Mesenchymal stem cell (in vitro differentiated cells and primary cell): ENCODE results near the gene LRP1.

Experiments
- DNase-seq: peaks from one replicate; pipeline ENCODE4 v3.0.0-alpha.2; 2013
- H2AFZ ChIP-seq: one replicate; pipeline ENCODE4 v1.6.1; 2013; ENCODE audit warnings: low read depth, mild to moderate bottlenecking, control low read depth, inconsistent platforms, low read length, moderate library complexity
- H2AK5ac ChIP-seq: 2 replicates; pipeline ENCODE4 v1.6.1; 2013; ENCODE audit warnings: low read length, moderate library complexity, mild to moderate bottlenecking, inconsistent platforms; ENCODE audit not compliant: severe bottlenecking
- H2BK120ac ChIP-seq: one replicate; pipeline ENCODE4 v1.6.1; 2013; ENCODE audit warnings: low read depth, mild to moderate bottlenecking, inconsistent platforms, low read length, moderate library complexity
- H2BK12ac ChIP-seq, 2 experiments: one replicate each; pipeline ENCODE4 v1.6.1; 2013; ENCODE audit warnings: inconsistent platforms in 2 of 2, low read length in 2 of 2, mild to moderate bottlenecking in 2 of 2, moderate library complexity in 2 of 2, control low read depth in 1 of 2
- H2BK15ac ChIP-seq: one replicate; pipeline ENCODE4 v1.6.1; 2013; ENCODE audit warnings: mild to moderate bottlenecking, low read depth, inconsistent platforms; ENCODE audit not compliant: poor library complexity, severe bottlenecking
- H2BK5ac ChIP-seq: 2 replicates; pipeline ENCODE4 v1.6.1; 2013; ENCODE audit warnings: low read depth, mild to moderate bottlenecking, low read length, control low read depth, inconsistent platforms; ENCODE audit not compliant: poor library complexity, severe bottlenecking
- H3K14ac ChIP-seq, 2 experiments: one replicate each; pipeline ENCODE4 v1.6.1; 2013; ENCODE audit warnings: inconsistent platforms in 2 of 2, low read length in 2 of 2, control low read depth in 1 of 2, mild to moderate bottlenecking in 1 of 2, moderate library complexity in 1 of 2
- H3K18ac ChIP-seq, 2 experiments: one replicate each; pipeline ENCODE4 v1.6.1; 2013; ENCODE audit warnings: inconsistent platforms in 2 of 2, low read length in 2 of 2, control low read depth in 1 of 2, low read depth in 1 of 2, mild to moderate bottlenecking in 1 of 2
- H3K23ac ChIP-seq, 2 experiments: one replicate each; pipeline ENCODE4 v1.6.1; 2013; ENCODE audit warnings: inconsistent platforms in 2 of 2, low read length in 2 of 2, mild to moderate bottlenecking in 2 of 2, moderate library complexity in 2 of 2, control low read depth in 1 of 2
- H3K27ac ChIP-seq: 2 replicates; pipeline ENCODE4 v1.5.1; 2013; ENCODE audit warnings: mild to moderate bottlenecking, moderate library complexity, low read length, control low read depth, inconsistent platforms; ENCODE audit not compliant: poor library complexity, severe bottlenecking
- H3K27me3 ChIP-seq, 2 experiments: 2 replicates each; pipeline versions ENCODE4 v1.6.1 to v1.7.0; 2013; ENCODE audit warnings: low read length in 2 of 2, mild to moderate bottlenecking in 2 of 2, moderate library complexity in 2 of 2, control low read depth in 1 of 2, inconsistent platforms in 1 of 2; ENCODE audit not compliant: control insufficient read depth in 1 of 2, insufficient read depth in 1 of 2
- H3K36me3 ChIP-seq, 2 experiments: 2 replicates each; pipeline versions ENCODE4 v1.6.1 to v1.7.0; 2013; ENCODE audit warnings: low read length in 2 of 2, control low read depth in 1 of 2, inconsistent platforms in 1 of 2, low read depth in 1 of 2, mild to moderate bottlenecking in 1 of 2; ENCODE audit not compliant: insufficient read depth in 2 of 2, control insufficient read depth in 1 of 2
- H3K4ac ChIP-seq, 2 experiments: one replicate each; pipeline ENCODE4 v1.6.1; 2013; ENCODE audit warnings: inconsistent platforms in 2 of 2, low read length in 2 of 2, mild to moderate bottlenecking in 2 of 2, moderate library complexity in 2 of 2, control low read depth in 1 of 2, low read depth in 1 of 2
- H3K4me1 ChIP-seq: 2 replicates; pipeline ENCODE4 v1.6.1; 2013; ENCODE audit warnings: low read depth, low read length, control low read depth; ENCODE audit not compliant: control insufficient read depth, insufficient read depth
- H3K4me2 ChIP-seq: 2 replicates; pipeline ENCODE4 v1.6.1; 2013; ENCODE audit warnings: low read length, mild to moderate bottlenecking, inconsistent platforms; ENCODE audit not compliant: poor library complexity, severe bottlenecking
- H3K4me3 ChIP-seq, 2 experiments: 2 replicates each; pipeline versions ENCODE4 v1.5.1 to v1.7.0; 2013; ENCODE audit warnings: low read length in 2 of 2, mild to moderate bottlenecking in 2 of 2, control low read depth in 1 of 2, low read depth in 1 of 2; ENCODE audit not compliant: insufficient read depth in 1 of 2
- H3K79me1 ChIP-seq: replicated peaks from 2 replicates; pipeline ENCODE4 v1.6.1; 2013; ENCODE audit warnings: mild to moderate bottlenecking, control low read depth, low read length, inconsistent platforms; ENCODE audit not compliant: poor library complexity, severe bottlenecking
- H3K9ac ChIP-seq: 2 replicates; pipeline ENCODE4 v1.7.0; 2013; ENCODE audit warnings: mild to moderate bottlenecking, low read length, moderate library complexity
- H3K9me3 ChIP-seq: 2 replicates; pipeline ENCODE4 v1.7.0; 2013; ENCODE audit warnings: mild to moderate bottlenecking, low read length; ENCODE audit not compliant: control insufficient read depth
- H4K8ac ChIP-seq: one replicate; pipeline ENCODE4 v1.6.1; 2013; ENCODE audit warnings: inconsistent platforms, mild to moderate bottlenecking, low read length, moderate library complexity
- H4K91ac ChIP-seq: one replicate; pipeline ENCODE4 v1.6.1; 2013; ENCODE audit warnings: mild to moderate bottlenecking, low read length, inconsistent platforms
- WGBS: methylation state at CpG from one replicate; pipeline ENCODE4 v1.1.7; 2013; ENCODE audit warnings: mixed read lengths; 5-methylcytosine and 5-hydroxymethylcytosine counted together

The LRP1 gene

GRCh38 chr12:57165741-57166140 is 37.5 kb downstream of the LRP1 start:
- no peak overlapping the region for H2BK15ac ChIP-seq
- H3K4me2 ChIP-seq = no peak overlapping the region
- no peak overlapping the region for H3K27ac ChIP-seq
- H2BK12ac ChIP-seq = no peak overlapping the region
- no peak overlapping the region for H3K14ac ChIP-seq
- H2AFZ ChIP-seq = no peak overlapping the region
- no peak overlapping the region for H3K4me3 ChIP-seq
- peaks cover 86 to 100% of the 10 kb centered on the region in 2 experiments for H3K36me3 ChIP-seq
- H2AK5ac ChIP-seq = no peak overlapping the region
- H3K23ac ChIP-seq = no peak overlapping the region
- no peak overlapping the region for H3K4ac ChIP-seq
- 88% methylated on average over 19 of the region's 19 CpGs for WGBS
- H2BK120ac ChIP-seq = no peak overlapping the region
- H3K4me1 ChIP-seq = peaks cover 21% of the 10 kb centered on the region
- peaks cover 17% of the 10 kb centered on the region for H3K79me1 ChIP-seq
- no peaks in the 10 kb centered on the region for H3K9me3 ChIP-seq
- H4K8ac ChIP-seq = peak overlapping the region; percentile 61
- H2BK5ac ChIP-seq = no peak overlapping the region
- peak overlapping the region; percentile 64 for H3K9ac ChIP-seq
- H3K18ac ChIP-seq = no peak overlapping the region
- DNase-seq = no peak
- no peaks in the 10 kb centered on the region for H3K27me3 ChIP-seq
- H4K91ac ChIP-seq = peak overlapping the region; percentile 29

GRCh38 chr12:57166971-57167371 is 38.7 kb downstream of the LRP1 start:
- Histone ChIP-seq H3K79me1 (peaks cover 20% of the 10 kb centered on the region), H4K91ac (no peak overlapping the region), H3K27me3 (no peaks in the 10 kb centered on the region), H3K18ac (no peak overlapping the region), H3K27ac (peak overlapping the region; percentile 8), H2BK15ac (no peak overlapping the region), H3K4ac (no peak overlapping the region), H2BK5ac (no peak overlapping the region), H2AFZ (no peak overlapping the region), H3K4me1 (peaks cover 24% of the 10 kb centered on the region), H2AK5ac (no peak overlapping the region), H3K4me3 (no peak overlapping the region), H4K8ac (peak overlapping the region; percentile 19), H3K14ac (no peak overlapping the region), H3K9me3 (no peaks in the 10 kb centered on the region), H3K23ac (no peak overlapping the region), H3K4me2 (no peak overlapping the region), H3K9ac (peak overlapping the region; percentile 72), H2BK12ac (no peak overlapping the region), H2BK120ac (no peak overlapping the region), H3K36me3 (peaks cover 85 to 95% of the 10 kb centered on the region in 2 experiments)
- DNase-seq = peak; percentile 67
- 52% methylated on average over 10 of the region's 10 CpGs for WGBS

GRCh38 chr12:57168058-57168457 is 39.8 kb downstream of the LRP1 start:
- no peak overlapping the region for H3K18ac ChIP-seq
- no peak for DNase-seq
- no peak overlapping the region for H2BK5ac ChIP-seq
- peak overlapping the region; percentile 72 for H3K9ac ChIP-seq
- H2BK15ac ChIP-seq = no peak overlapping the region
- H4K91ac ChIP-seq = peak overlapping the region; percentile 3
- 97% methylated on average over 9 of the region's 10 CpGs for WGBS
- H4K8ac ChIP-seq = no peak overlapping the region
- no peak overlapping the region for H3K23ac ChIP-seq
- no peak overlapping the region for H2AFZ ChIP-seq
- H2BK12ac ChIP-seq = no peak overlapping the region
- no peaks in the 10 kb centered on the region for H3K27me3 ChIP-seq
- H3K4me3 ChIP-seq = peak overlapping the region in 1 of 2 experiments; percentile 26
- no peak overlapping the region for H3K4ac ChIP-seq
- no peak overlapping the region for H3K14ac ChIP-seq
- no peaks in the 10 kb centered on the region for H3K9me3 ChIP-seq
- H2BK120ac ChIP-seq = no peak overlapping the region
- peaks cover 23% of the 10 kb centered on the region for H3K79me1 ChIP-seq
- H3K4me2 ChIP-seq = no peak overlapping the region
- H3K36me3 ChIP-seq = peaks cover 84 to 93% of the 10 kb centered on the region in 2 experiments
- H2AK5ac ChIP-seq = no peak overlapping the region
- no peak overlapping the region for H3K27ac ChIP-seq
- H3K4me1 ChIP-seq = peaks cover 24% of the 10 kb centered on the region

- peak overlapping the region; percentile 74 for H3K9ac ChIP-seq
- no peak overlapping the region for H3K23ac ChIP-seq
- peaks cover 26% of the 10 kb centered on the region for H3K79me1 ChIP-seq
- WGBS = 97% methylated on average over 23 of the region's 23 CpGs
- no peaks in the 10 kb centered on the region for H3K27me3 ChIP-seq
- no peak for DNase-seq
- no peak overlapping the region for H2BK12ac ChIP-seq
- peaks cover 24% of the 10 kb centered on the region for H3K4me1 ChIP-seq
- H3K4ac ChIP-seq = no peak overlapping the region
- H3K14ac ChIP-seq = no peak overlapping the region
- H2AFZ ChIP-seq = no peak overlapping the region
- no peak overlapping the region for H2BK120ac ChIP-seq
- H3K4me2 ChIP-seq = no peak overlapping the region
- no peaks in the 10 kb centered on the region for H3K9me3 ChIP-seq
- H2AK5ac ChIP-seq = no peak overlapping the region
- no peak overlapping the region for H4K91ac ChIP-seq
- no peak overlapping the region for H3K4me3 ChIP-seq
- H3K18ac ChIP-seq = no peak overlapping the region
- no peak overlapping the region for H2BK5ac ChIP-seq
- H3K27ac ChIP-seq = no peak overlapping the region
- no peak overlapping the region for H2BK15ac ChIP-seq
- H4K8ac ChIP-seq = no peak overlapping the region
- H3K36me3 ChIP-seq = peaks cover 92 to 93% of the 10 kb centered on the region in 2 experiments
Observed at GRCh38 chr12:57169046-57169795, 40.9 kb downstream of the LRP1 start.
